ENCODE results near the gene FARS2. TPM values are rescaled to one million over a fixed set of nuclear protein-coding genes. Genes with fewer than 3 reads are reported as not detected.

Gene FARS2
- total and polyA plus RNA-seq, 2 donors (not counting 1 experiment from before 2014, with no cell fraction given) = 33.0 to 35.5 TPM

DNA sequence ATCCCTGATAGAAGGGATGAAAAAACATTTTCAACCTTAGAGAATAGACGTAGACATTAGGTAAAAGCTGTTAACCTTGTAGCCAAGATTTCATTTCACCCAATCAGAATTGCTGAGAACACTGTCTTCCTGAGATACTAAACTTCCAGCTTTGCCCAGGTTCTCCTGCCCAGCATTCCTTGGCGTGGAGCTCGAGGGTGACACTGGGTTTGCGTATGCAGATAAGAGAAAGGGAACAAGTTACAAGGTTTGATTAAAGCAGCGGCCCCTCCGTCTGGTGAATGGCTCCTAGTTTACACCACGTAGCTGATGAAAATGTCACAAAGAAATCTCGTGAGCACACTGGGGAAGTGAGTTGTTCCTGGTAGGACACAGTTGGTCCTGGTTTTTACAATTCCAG, 247.8 kb downstream of the FARS2 start:
- H3K27me3 ChIP-seq (replicated peaks in 1 of 4; ENCODE audit: control extremely low read depth in 1 of 4, control insufficient read depth in 3 of 4, insufficient read depth in 4 of 4, low read length in 3 of 4) = no peaks in the 10 kb centered on the region
- no peaks in the 10 kb centered on the region for H3K27me3 Mint-ChIP-seq
- peaks cover 29 to 31% of the 10 kb centered on the region in 2 donors for H3K4me1 ChIP-seq (ENCODE audit: control insufficient read depth in 2 of 2, insufficient read depth in 2 of 2, low read length in 2 of 2)
- no peak overlapping the region for H2AFZ ChIP-seq (ENCODE audit: insufficient read depth, low read depth, low read length, poor library complexity, severe bottlenecking)
- no peak overlapping the region for H3K4me2 ChIP-seq (replicated peaks; ENCODE audit: low read depth, low read length, poor library complexity, severe bottlenecking)
- intact Hi-C loops (cut with micrococcal nuclease) = no loop called here
- H3K4me1 Mint-ChIP-seq = peaks cover 38% of the 10 kb centered on the region
- ATAC-seq (ENCODE audit: low read depth) (no peak), DNase-seq (no peak)
- H3K36me3 ChIP-seq (replicated peaks in 1 of 2; ENCODE audit: control extremely low read depth in 1 of 2, control insufficient read depth in 1 of 2, extremely low read depth in 1 of 2, insufficient read depth in 2 of 2, low read length in 1 of 2) = no peaks in the 10 kb centered on the region
- ChIA-PET CTCF (interaction anchor here (0.9 kb wide), 1 partner anchor 38 kb away, joined by 3 read pairs; no protein-coding TSS in a partner anchor), POLR2A (no interaction called here)
- no peak for TF ChIP-seq EZH2 (IDR thresholded peaks at IDR 0.05; ENCODE audit: borderline replicate concordance, insufficient read depth, low read depth, low read length, poor library complexity, severe bottlenecking)
- TF ChIP-seq, protein P1, sequence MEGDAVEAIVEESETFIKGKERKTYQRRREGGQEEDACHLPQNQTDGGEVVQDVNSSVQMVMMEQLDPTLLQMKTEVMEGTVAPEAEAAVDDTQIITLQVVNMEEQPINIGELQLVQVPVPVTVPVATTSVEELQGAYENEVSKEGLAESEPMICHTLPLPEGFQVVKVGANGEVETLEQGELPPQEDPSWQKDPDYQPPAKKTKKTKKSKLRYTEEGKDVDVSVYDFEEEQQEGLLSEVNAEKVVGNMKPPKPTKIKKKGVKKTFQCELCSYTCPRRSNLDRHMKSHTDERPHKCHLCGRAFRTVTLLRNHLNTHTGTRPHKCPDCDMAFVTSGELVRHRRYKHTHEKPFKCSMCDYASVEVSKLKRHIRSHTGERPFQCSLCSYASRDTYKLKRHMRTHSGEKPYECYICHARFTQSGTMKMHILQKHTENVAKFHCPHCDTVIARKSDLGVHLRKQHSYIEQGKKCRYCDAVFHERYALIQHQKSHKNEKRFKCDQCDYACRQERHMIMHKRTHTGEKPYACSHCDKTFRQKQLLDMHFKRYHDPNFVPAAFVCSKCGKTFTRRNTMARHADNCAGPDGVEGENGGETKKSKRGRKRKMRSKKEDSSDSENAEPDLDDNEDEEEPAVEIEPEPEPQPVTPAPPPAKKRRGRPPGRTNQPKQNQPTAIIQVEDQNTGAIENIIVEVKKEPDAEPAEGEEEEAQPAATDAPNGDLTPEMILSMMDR (IDR thresholded peaks at IDR 0.05) = no peak
- no peaks in the 10 kb centered on the region for H4K20me1 ChIP-seq (ENCODE audit: control insufficient read depth, insufficient read depth, low read length, poor library complexity, severe bottlenecking)
- H3K27ac Mint-ChIP-seq = no peak overlapping the region
- no peak overlapping the region for H3K27ac ChIP-seq (ENCODE audit: low read length in 2 of 2)
- H3K79me2 ChIP-seq (ENCODE audit: control insufficient read depth, insufficient read depth, low read length) = peaks cover 4% of the 10 kb centered on the region
- H3K9me3 ChIP-seq (ENCODE audit: control extremely low read depth in 1 of 3, control insufficient read depth in 2 of 3, insufficient read depth in 1 of 3, low read length in 2 of 3) = no peaks in the 10 kb centered on the region
- H3K4me3 ChIP-seq (ENCODE audit: control extremely low read depth in 1 of 5, extremely low read depth in 1 of 5, insufficient read depth in 1 of 5, low read depth in 2 of 5, low read length in 4 of 5) = no peak overlapping the region
- H3K9me3 Mint-ChIP-seq (ENCODE audit: insufficient read depth) = no peaks in the 10 kb centered on the region
- H3K9ac ChIP-seq (ENCODE audit: low read length) = no peak overlapping the region
- H3K4me3 Mint-ChIP-seq = no peak overlapping the region
- WGBS (ENCODE audit: insufficient coverage) = 99% methylated on average over 6 of the region's 8 CpGs

DNA sequence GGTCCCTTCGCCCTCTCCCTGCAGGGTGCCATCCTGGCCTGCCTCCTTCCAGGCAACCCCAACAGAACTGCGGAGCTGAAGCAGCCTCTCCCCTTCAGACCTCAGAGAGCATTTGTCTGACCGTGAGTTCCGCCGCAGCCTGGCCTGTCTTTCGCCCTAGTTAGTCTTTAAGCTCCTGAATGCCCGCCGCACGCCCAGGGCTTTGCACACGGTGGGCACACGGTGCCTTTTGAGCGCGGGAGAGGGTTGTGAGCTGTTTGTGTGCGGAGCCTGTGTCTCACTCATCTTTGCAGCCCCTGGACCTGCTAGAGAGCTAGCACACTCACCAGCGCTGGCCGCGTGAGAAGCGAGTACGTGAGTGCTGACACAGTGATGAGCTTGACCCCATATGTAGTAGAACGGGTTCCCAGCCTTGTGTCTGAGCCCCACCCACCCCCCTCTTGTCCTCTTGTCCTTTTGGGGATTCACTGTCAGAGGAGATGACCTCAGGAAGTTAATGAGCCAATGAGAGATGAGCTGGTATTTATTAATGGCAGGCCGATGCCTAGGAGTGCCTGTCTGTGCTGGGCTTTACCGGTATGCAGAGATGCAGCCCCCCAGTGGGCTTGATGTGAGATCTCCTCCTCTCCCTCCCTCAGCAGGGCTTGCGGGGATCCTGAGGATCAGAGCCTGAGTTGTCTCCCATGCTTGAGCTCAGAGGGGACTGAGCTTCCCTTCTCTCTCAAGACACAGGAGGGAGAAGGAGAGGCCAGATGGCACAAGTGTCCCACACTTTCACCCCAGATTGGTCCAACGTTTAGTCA, 249.2 kb downstream of the FARS2 start:
- Histone ChIP-seq H2AFZ (ENCODE audit: insufficient read depth, low read depth, low read length, poor library complexity, severe bottlenecking) (no peak overlapping the region), H3K79me2 (ENCODE audit: control insufficient read depth, insufficient read depth, low read length) (peaks cover 4% of the 10 kb centered on the region), H3K27ac (ENCODE audit: low read length in 2 of 2) (no peak overlapping the region), H3K36me3 (replicated peaks in 1 of 2; ENCODE audit: control extremely low read depth in 1 of 2, control insufficient read depth in 1 of 2, extremely low read depth in 1 of 2, insufficient read depth in 2 of 2, low read length in 1 of 2) (no peaks in the 10 kb centered on the region), H3K9me3 (ENCODE audit: control extremely low read depth in 1 of 3, control insufficient read depth in 2 of 3, insufficient read depth in 1 of 3, low read length in 2 of 3) (no peaks in the 10 kb centered on the region), H3K27me3 (replicated peaks in 1 of 4; ENCODE audit: control extremely low read depth in 1 of 4, control insufficient read depth in 3 of 4, insufficient read depth in 4 of 4, low read length in 3 of 4) (no peaks in the 10 kb centered on the region), H3K4me1 (ENCODE audit: control insufficient read depth in 2 of 2, insufficient read depth in 2 of 2, low read length in 2 of 2) (peaks cover 29 to 30% of the 10 kb centered on the region in 2 donors), H3K4me3 (ENCODE audit: control extremely low read depth in 1 of 5, extremely low read depth in 1 of 5, insufficient read depth in 1 of 5, low read depth in 2 of 5, low read length in 4 of 5) (no peak overlapping the region), H3K4me2 (replicated peaks; ENCODE audit: low read depth, low read length, poor library complexity, severe bottlenecking) (no peak overlapping the region), H3K9ac (ENCODE audit: low read length) (no peak overlapping the region), H4K20me1 (ENCODE audit: control insufficient read depth, insufficient read depth, low read length, poor library complexity, severe bottlenecking) (no peaks in the 10 kb centered on the region)
- no peak overlapping the region for H3K27ac Mint-ChIP-seq
- H3K27me3 Mint-ChIP-seq = no peaks in the 10 kb centered on the region
- 99% methylated on average over 21 of the region's 24 CpGs for WGBS (ENCODE audit: insufficient coverage)
- no peaks in the 10 kb centered on the region for H3K9me3 Mint-ChIP-seq (ENCODE audit: insufficient read depth)
- ChIA-PET CTCF (interaction anchor here (1.8 kb wide), 1 partner anchor 14 kb away, joined by 3 read pairs; no protein-coding TSS in a partner anchor), POLR2A (no interaction called here)
- no peak for DNase-seq
- TF ChIP-seq, protein P1 (IDR thresholded peaks at IDR 0.05) = no peak
- no peak for TF ChIP-seq EZH2 (IDR thresholded peaks at IDR 0.05; ENCODE audit: borderline replicate concordance, insufficient read depth, low read depth, low read length, poor library complexity, severe bottlenecking)
- peaks cover 33% of the 10 kb centered on the region for H3K4me1 Mint-ChIP-seq
- no peak for ATAC-seq (ENCODE audit: low read depth)
- no peak overlapping the region for H3K4me3 Mint-ChIP-seq
- intact Hi-C loops (cut with micrococcal nuclease) = no loop called here
